Esophagus muscularis mucosa (tissue), 3 donors: ENCODE data around the gene GALR2.
"Not testable (repeated sequence)": the region's sequence is repeated elsewhere in the genome, so short reads cannot be mapped to it uniquely, and the experiment has no call there.

Experiments used
- POLR2A ChIP-seq: fragments of 450-650 bp; IDR thresholded peaks from one replicate; pipeline ENCODE4 v1.6.1; 2017; ENCODE audit warnings: antibody characterized with exemption, moderate library complexity, mild to moderate bottlenecking, low read depth
- TF ChIP-seq, protein P1 (sequence below), 3 experiments: fragments of 200-600 bp in 2 of 3; fragments of 450-650 bp in 1 of 3; sonication (generic) in 2 of 3; IDR thresholded peaks; one replicate each; pipeline ENCODE4 v1.5.1; 2017 to 2019; ENCODE audit warnings: antibody characterized with exemption in 3 of 3, mild to moderate bottlenecking in 2 of 3, moderate library complexity in 1 of 3

DNA sequence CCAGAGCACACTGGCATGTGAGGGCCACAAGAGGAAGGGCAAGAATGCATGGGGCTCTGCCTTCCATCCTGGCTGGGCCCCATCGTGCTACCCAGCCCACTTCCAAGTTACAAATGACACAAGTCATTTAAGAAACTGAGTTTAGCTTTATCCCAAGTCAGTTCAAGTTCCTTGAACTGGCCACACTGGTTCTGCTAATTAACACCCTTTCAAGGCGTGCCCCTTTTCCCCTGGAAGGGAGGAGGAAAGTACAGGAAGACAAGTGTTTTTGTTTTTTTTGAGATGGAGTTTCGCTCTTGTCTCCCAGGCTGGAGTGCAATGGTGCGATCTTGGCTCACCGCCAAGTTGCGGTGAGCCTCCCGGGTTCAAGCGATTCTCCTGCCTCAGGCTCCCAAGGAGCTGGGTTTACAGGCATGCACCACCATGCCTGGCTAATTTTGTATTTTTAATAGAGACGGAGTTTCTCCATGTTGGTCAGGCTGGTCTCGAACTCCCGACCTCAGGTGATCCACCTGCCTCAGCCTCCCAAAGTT lies 30.0 kb upstream of the GALR2 start:
- TF ChIP-seq POLR2A: not testable (repeated sequence)
- TF ChIP-seq, protein P1, sequence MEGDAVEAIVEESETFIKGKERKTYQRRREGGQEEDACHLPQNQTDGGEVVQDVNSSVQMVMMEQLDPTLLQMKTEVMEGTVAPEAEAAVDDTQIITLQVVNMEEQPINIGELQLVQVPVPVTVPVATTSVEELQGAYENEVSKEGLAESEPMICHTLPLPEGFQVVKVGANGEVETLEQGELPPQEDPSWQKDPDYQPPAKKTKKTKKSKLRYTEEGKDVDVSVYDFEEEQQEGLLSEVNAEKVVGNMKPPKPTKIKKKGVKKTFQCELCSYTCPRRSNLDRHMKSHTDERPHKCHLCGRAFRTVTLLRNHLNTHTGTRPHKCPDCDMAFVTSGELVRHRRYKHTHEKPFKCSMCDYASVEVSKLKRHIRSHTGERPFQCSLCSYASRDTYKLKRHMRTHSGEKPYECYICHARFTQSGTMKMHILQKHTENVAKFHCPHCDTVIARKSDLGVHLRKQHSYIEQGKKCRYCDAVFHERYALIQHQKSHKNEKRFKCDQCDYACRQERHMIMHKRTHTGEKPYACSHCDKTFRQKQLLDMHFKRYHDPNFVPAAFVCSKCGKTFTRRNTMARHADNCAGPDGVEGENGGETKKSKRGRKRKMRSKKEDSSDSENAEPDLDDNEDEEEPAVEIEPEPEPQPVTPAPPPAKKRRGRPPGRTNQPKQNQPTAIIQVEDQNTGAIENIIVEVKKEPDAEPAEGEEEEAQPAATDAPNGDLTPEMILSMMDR (IDR thresholded peaks at IDR 0.05): not testable (repeated sequence)
